HG03103 (cell line): ENCODE measurements around the gene IL19.

Source experiments
- ATAC-seq: cut with Tn5 transposase; IDR thresholded peaks from one replicate; pipeline ENCODE4 v1.9.1; 2021; ENCODE audit warnings: low read depth; ENCODE audit not compliant: unreplicated experiment

The IL19 gene

GRCh38 chr1:206770531-206771337, at the start of gene IL19:
Gene IL19 (plus strand): TSS chr1:206770773. CDS start chr1:206836663, 65,890 bp downstream.
- ATAC-seq: no peak

- no peak for ATAC-seq
Observed at GRCh38 chr1:206721454-206721853, 49.1 kb upstream of the IL19 start.

GRCh38 chr1:206722751-206723461, 47.7 kb upstream of the IL19 start:
- no peak for ATAC-seq

GRCh38 chr1:206723462-206723804, 47.1 kb upstream of the IL19 start:
- ATAC-seq: no peak

GRCh38 chr1:206723805-206724472, 46.6 kb upstream of the IL19 start:
- no peak for ATAC-seq

- no peak for ATAC-seq
Observed at GRCh38 chr1:206725109-206725963, 45.2 kb upstream of the IL19 start.

- ATAC-seq: no peak
Observed at GRCh38 chr1:206727981-206728696, 42.4 kb upstream of the IL19 start.

- ATAC-seq: no peak
Observed at GRCh38 chr1:206728697-206728987, 41.9 kb upstream of the IL19 start.

GRCh38 chr1:206729050-206729449, 41.5 kb upstream of the IL19 start:
- no peak for ATAC-seq

GRCh38 chr1:206729507-206729906, 41.1 kb upstream of the IL19 start:
- ATAC-seq: no peak

GRCh38 chr1:206732508-206732907, 38.1 kb upstream of the IL19 start:
- ATAC-seq: no peak

- no peak for ATAC-seq
Observed at GRCh38 chr1:206732992-206733391, 37.6 kb upstream of the IL19 start.

- no peak for ATAC-seq
Observed at GRCh38 chr1:206734499-206735142, 36.0 kb upstream of the IL19 start.

GRCh38 chr1:206735553-206736031, 35.0 kb upstream of the IL19 start:
- no peak for ATAC-seq

GRCh38 chr1:206736878-206737728, 33.5 kb upstream of the IL19 start:
- no peak for ATAC-seq

- no peak for ATAC-seq
Observed at GRCh38 chr1:206737729-206738201, 32.8 kb upstream of the IL19 start.

GRCh38 chr1:206738370-206739366, 31.9 kb upstream of the IL19 start:
- ATAC-seq: no peak
